Neural cell (in vitro differentiated cells): Measurements from ENCODE around the gene WDR13. TPM values are rescaled to one million over a fixed set of nuclear protein-coding genes. Genes with fewer than 3 reads are reported as not detected.

ENCODE experiments used
- H2AFZ ChIP-seq: fragments of 200-600, 300-800 bp; sonication (generic), shearing (Covaris generic); 2 replicates; pipeline ENCODE4 v1.6.0; 2014; ENCODE audit warnings: low read depth, mild to moderate bottlenecking, antibody characterized with exemption, low read length, moderate library complexity
- H3F3A ChIP-seq: fragments of 200-600 bp; shearing (Covaris generic); 2 replicates; pipeline ENCODE4 v1.6.1; 2016; ENCODE audit warnings: mild to moderate bottlenecking, moderate library complexity, mixed read lengths, antibody characterized with exemption, low read length; ENCODE audit not compliant: insufficient read depth, poor library complexity, severe bottlenecking
- H3K27ac ChIP-seq: fragments of 200-600, 300-800 bp; sonication (generic), shearing (Covaris generic); 2 replicates; pipeline ENCODE4 v1.5.1; 2014; ENCODE audit warnings: mild to moderate bottlenecking, low read length, moderate library complexity
- H3K27me3 ChIP-seq: fragments of 300-800, 200-600 bp; sonication (generic), shearing (Covaris generic); 2 replicates; pipeline ENCODE4 v1.6.0; 2014; ENCODE audit warnings: mild to moderate bottlenecking, low read depth, low read length, moderate library complexity; ENCODE audit not compliant: insufficient read depth
- H3K36me3 ChIP-seq: fragments of 300-800, 200-600 bp; sonication (generic), shearing (Covaris generic); 2 replicates; pipeline ENCODE4 v1.5.1; 2014; ENCODE audit warnings: mild to moderate bottlenecking, antibody characterized with exemption, low read length, moderate library complexity; ENCODE audit not compliant: insufficient read depth
- H3K4me2 ChIP-seq: fragments of 300-800, 200-600 bp; sonication (generic), shearing (Covaris generic); 2 replicates; pipeline ENCODE4 v1.6.0; 2014; ENCODE audit warnings: mild to moderate bottlenecking, low read length
- H3K4me3 ChIP-seq: fragments of 300-800, 200-600 bp; sonication (generic), shearing (Covaris generic); 2 replicates; pipeline ENCODE4 v1.5.1; 2014; ENCODE audit warnings: mild to moderate bottlenecking, low read length, moderate library complexity
- H3K79me2 ChIP-seq: fragments of 200-600 bp; shearing (Covaris generic); replicated peaks from 2 replicates; pipeline ENCODE4 v1.6.0; 2014; ENCODE audit warnings: mild to moderate bottlenecking, low read length, moderate library complexity; ENCODE audit not compliant: insufficient read depth
- H3K9ac ChIP-seq: fragments of 300-800, 200-600 bp; sonication (generic), shearing (Covaris generic); 2 replicates; pipeline ENCODE4 v1.6.1; 2016; ENCODE audit warnings: mild to moderate bottlenecking, low read length, mixed read lengths
- H3K9me2 ChIP-seq: fragments of 200-600 bp; shearing (Covaris generic); 2 replicates; pipeline ENCODE4 v1.6.1; 2016; ENCODE audit warnings: mild to moderate bottlenecking, low read length, mixed read lengths; ENCODE audit not compliant: insufficient read depth
- H3K9me3 ChIP-seq: fragments of 200-600, 300-800 bp; sonication (generic), shearing (Covaris generic); 2 replicates; pipeline ENCODE4 v1.6.1; 2016; ENCODE audit warnings: mild to moderate bottlenecking, mixed run types, low read length, moderate library complexity, mixed read lengths
- H4K20me1 ChIP-seq: fragments of 200-600 bp; shearing (Covaris generic); 2 replicates; pipeline ENCODE4 v1.6.1; 2016; ENCODE audit warnings: mild to moderate bottlenecking, mixed run types; ENCODE audit not compliant: insufficient read depth
- CTCF ChIP-seq: fragments of 450-650 bp; IDR thresholded peaks from 2 replicates; pipeline ENCODE4 v1.5.1; 2014; ENCODE audit warnings: antibody characterized with exemption, mild to moderate bottlenecking, moderate library complexity; ENCODE audit not compliant: poor library complexity, severe bottlenecking
- EP300 ChIP-seq: fragments of 450-650 bp; conservative IDR thresholded peaks from 2 replicates; pipeline ENCODE4 v1.6.1; 2014; ENCODE audit warnings: antibody characterized with exemption, mild to moderate bottlenecking, moderate library complexity; ENCODE audit not compliant: poor library complexity, severe bottlenecking
- EZH2 ChIP-seq: fragments of 200-600, 300-800 bp; shearing (Covaris generic), sonication (generic); IDR thresholded peaks from 2 replicates; pipeline ENCODE4 v1.6.1; 2014; ENCODE audit warnings: antibody characterized with exemption, low read length, borderline replicate concordance, mild to moderate bottlenecking; ENCODE audit not compliant: insufficient read depth, poor library complexity, severe bottlenecking
- MXI1 ChIP-seq: fragments of 450-650 bp; conservative IDR thresholded peaks from 2 replicates; pipeline ENCODE4 v1.6.1; 2014; ENCODE audit warnings: antibody characterized with exemption, mild to moderate bottlenecking; ENCODE audit not compliant: poor library complexity, severe bottlenecking
- POLR2AphosphoS5 ChIP-seq: IDR thresholded peaks from 2 replicates; pipeline ENCODE4 v1.6.1; 2012
- RAD21 ChIP-seq: fragments of 450-650 bp; conservative IDR thresholded peaks from 2 replicates; pipeline ENCODE4 v1.6.1; 2014; ENCODE audit warnings: antibody characterized with exemption, mild to moderate bottlenecking, moderate library complexity
- REST ChIP-seq: IDR thresholded peaks from 2 replicates; pipeline ENCODE4 v1.6.1; 2012; ENCODE audit warnings: borderline replicate concordance
- SMC3 ChIP-seq: fragments of 450-650 bp; conservative IDR thresholded peaks from 2 replicates; pipeline ENCODE4 v1.6.1; 2014; ENCODE audit warnings: antibody characterized with exemption, mild to moderate bottlenecking, moderate library complexity; ENCODE audit not compliant: poor library complexity
- TAF1 ChIP-seq: IDR thresholded peaks from 2 replicates; pipeline ENCODE4 v1.6.1; 2012; ENCODE audit warnings: low read depth
- polyA plus RNA-seq: library from polyadenylated mRNA; depleted of rRNA; stranded (reverse); fragments of >200 nt; gene quantifications from 2 replicates; pipeline ENCODE4 v1.2.3, GENCODE V29; 2014

Gene WDR13
- polyA plus RNA-seq, 1 donor from 2014 or later = 210 TPM

- Histone ChIP-seq H4K20me1 (no peaks in the 10 kb centered on the region), H3K9me2 (no peaks in the 10 kb centered on the region), H2AFZ (no peak overlapping the region), H3K4me3 (peak overlapping the region; percentile 87), H3K36me3 (no peaks in the 10 kb centered on the region), H3K27me3 (no peaks in the 10 kb centered on the region), H3K79me2 (peaks cover 9% of the 10 kb centered on the region), H3K9ac (no peak overlapping the region), H3K27ac (no peak overlapping the region), H3K9me3 (no peaks in the 10 kb centered on the region), H3F3A (no peaks in the 10 kb centered on the region), H3K4me2 (no peak overlapping the region)
- TF ChIP-seq POLR2AphosphoS5 = no peak
- no peak for TF ChIP-seq EZH2
- no peak for TF ChIP-seq TAF1
- TF ChIP-seq EP300 = no peak
- TF ChIP-seq MXI1 = no peak
- TF ChIP-seq REST = no peak
- no peak for TF ChIP-seq SMC3
- TF ChIP-seq RAD21 = no peak
Measured at GRCh38 chrX:48576108-48576507, 21.2 kb upstream of the WDR13 start.

GRCh38 chrX:48578661-48579128 lies 18.6 kb upstream of the WDR13 start:
- Histone ChIP-seq H3K9me3 (no peaks in the 10 kb centered on the region), H3K9me2 (no peaks in the 10 kb centered on the region), H3K27me3 (no peaks in the 10 kb centered on the region), H3K4me3 (no peak overlapping the region), H3K9ac (no peak overlapping the region), H4K20me1 (no peaks in the 10 kb centered on the region), H3K27ac (no peak overlapping the region), H3K79me2 (peaks cover 9% of the 10 kb centered on the region), H3F3A (no peaks in the 10 kb centered on the region), H2AFZ (no peak overlapping the region), H3K4me2 (no peak overlapping the region), H3K36me3 (no peaks in the 10 kb centered on the region)
- TF ChIP-seq TAF1 (no peak), CTCF (no peak), POLR2AphosphoS5 (no peak), EP300 (no peak), SMC3 (no peak), MXI1 (no peak), EZH2 (no peak), REST (no peak), RAD21 (no peak)
